ENCODE results near the gene ZSCAN5C.
"Not testable (repeated sequence)": the region's sequence is repeated elsewhere in the genome, so short reads cannot be mapped to it uniquely, and the experiment has no call there.

The ZSCAN5C gene, protein sequence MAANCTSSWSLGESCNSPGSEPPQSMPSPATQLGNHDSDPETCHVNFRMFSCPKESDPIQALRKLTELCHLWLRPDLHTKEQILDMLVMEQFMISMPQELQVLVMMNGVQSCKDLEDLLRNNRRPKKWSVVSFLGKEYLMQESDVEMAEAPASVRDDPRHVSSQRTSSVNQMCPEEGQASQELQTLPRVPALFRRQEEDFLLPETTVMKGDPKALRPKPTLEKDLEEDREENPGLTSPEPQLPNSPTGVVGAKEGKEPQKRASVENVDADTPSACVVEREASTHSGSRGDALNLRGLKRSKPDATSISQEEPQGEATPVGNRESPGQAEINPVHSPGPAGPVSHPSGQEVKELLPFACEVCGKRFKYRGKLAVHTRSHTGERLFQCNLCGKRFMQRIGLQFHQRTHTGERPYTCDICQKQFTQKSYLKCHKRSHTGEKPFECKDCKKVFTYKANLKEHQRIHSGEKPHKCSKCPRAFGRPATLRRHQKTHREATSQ

DNA sequence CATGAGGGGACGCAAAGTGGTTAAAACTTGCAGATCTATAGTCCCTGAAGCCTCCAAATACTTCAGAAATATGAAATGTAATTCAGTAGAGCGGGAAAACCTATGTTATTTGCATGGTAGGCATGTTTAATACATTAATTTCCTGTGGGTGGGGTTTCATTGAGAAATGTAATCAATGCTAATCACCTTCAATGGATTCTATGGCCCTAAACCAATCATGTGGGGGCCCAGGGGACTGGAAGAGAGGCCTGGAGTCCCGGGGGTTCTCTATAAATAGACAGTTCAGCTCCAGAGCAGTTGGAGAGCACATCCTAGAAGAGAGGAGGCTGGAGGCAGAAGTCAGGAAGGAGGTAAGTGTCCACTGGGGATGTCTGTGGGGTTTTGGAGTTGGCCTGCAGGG is at the start of gene ZSCAN5C:
TSS of gene ZSCAN5C (plus strand) at position 301 of the 400 bp plus-strand sequence. CDS start 3,641 bp downstream, outside the sequence.
- DNase-seq (ENCODE audit: low read depth) = no peak

DNA sequence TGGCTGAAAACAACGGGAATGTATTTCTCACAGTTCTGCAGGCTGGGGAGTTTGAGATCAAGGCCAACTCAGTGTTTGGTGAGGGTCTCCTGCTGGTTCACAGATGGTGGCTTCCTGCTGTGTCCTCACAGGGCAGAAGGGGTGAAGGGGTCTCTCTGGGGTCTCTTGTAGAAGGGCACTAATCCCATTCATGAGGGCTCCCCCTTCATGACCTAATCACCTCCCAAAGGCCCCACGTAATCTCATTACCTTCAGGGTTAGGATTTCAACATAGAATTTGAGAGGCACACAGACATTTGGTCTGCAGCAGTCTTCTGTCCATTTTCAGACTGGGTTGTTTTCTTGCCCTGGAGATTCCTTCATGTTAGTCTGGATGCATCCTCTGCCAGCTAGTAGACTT is 49.4 kb upstream of the ZSCAN5C start:
- no peak for DNase-seq (ENCODE audit: low read depth)

DNA sequence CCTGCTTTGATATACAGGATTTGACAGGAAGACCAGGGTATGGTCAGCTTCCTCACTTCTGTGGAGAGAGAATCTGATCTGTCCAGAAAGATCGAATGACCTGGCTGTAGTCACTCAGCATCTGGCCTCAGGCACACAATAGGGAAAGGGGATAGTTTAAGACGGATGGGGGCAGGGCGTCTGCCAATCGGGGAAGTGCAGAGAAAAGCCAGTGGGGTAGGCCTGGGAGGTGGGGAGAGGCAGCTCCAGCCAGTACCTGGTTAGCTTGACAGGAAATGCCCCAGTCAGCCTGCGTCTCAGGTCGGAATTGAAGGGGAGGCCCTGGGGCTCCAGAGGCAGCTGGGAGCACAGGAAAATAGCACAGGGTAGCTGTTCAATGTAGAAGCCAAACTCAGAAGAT is 48.6 kb upstream of the ZSCAN5C start:
- no peak for DNase-seq (ENCODE audit: low read depth)

DNA sequence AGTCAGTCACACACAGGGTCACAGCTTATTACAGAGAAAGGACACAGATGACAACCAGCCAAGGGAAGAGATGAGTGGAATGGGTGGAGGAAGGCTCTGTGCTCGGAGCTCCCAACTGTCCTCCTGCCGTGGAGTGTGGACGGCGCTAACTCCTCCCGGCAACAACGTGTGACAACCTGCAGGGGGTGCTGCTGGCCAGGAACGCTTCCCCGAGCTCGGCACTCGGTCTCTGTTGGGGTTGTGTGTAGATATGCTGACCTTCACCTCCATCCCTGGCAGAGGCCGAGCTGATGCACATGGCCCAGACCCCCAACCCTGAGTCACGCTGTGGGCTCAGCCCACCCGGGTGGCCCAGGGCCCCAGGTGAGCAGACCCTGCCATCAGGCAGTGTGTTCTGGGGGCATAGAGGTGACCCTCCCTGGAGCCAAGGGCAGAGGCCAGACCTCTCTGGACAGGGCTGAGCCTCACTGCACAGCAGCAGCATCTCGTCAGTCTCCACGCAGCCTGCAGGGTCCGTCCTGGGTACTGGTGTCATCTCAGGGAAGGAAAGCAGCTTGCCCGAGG is 46.9 kb upstream of the ZSCAN5C start:
- DNase-seq (ENCODE audit: low read depth) = no peak

GRCh38 chr19:56156768-56157167 is 45.3 kb upstream of the ZSCAN5C start:
- DNase-seq (ENCODE audit: low read depth) = no peak

GRCh38 chr19:56158170-56158757 is 43.8 kb upstream of the ZSCAN5C start:
- no peak for DNase-seq (ENCODE audit: low read depth)

DNA sequence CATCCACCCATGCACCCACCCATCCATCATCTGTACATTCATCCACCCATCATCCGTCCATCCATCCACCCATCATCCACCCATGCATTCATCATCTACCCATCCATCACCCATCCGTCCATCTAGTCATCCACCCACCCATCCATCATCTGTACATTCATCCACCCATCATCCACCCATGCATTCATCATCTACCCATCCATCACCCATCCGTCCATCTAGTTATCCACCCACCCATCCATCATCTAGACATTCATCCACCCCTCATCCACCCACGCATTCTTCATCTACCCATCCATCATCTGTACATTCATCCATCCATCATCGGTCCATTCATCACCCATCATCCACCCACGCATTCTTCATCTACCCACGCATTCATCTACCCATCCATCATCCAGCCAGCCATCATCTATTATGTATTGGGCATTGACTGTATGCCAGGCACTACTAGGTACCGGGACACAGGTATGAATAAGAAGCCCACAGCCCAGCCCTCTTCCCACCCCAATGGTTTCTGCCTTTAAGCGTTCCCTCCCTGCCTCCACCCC is 43.0 kb upstream of the ZSCAN5C start:
- no peak for DNase-seq (ENCODE audit: low read depth)

DNA sequence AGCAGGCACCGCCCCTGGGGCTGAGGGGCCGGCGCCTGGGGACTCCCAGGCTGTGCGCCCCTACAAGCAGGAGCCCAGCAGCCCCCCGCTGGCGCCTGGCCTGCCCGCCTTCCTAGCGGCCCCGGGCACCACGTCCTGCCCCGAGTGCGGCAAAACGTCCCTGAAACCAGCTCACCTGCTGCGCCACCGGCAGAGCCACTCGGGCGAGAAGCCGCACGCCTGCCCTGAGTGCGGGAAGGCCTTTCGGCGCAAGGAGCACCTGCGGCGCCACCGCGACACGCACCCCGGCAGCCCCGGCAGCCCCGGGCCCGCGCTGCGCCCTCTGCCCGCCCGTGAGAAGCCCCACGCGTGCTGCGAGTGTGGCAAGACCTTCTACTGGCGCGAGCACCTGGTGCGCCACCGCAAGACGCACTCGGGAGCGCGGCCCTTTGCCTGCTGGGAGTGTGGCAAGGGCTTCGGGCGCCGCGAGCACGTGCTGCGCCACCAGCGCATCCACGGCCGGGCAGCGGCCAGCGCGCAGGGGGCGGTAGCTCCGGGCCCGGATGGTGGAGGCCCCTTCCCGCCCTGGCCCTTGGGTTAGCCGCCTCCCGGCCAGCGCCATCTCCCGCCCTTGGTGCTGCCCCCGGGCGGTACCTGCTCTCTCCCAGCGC is 42.3 kb upstream of the ZSCAN5C start:
- DNase-seq (ENCODE audit: low read depth) = no peak

DNA sequence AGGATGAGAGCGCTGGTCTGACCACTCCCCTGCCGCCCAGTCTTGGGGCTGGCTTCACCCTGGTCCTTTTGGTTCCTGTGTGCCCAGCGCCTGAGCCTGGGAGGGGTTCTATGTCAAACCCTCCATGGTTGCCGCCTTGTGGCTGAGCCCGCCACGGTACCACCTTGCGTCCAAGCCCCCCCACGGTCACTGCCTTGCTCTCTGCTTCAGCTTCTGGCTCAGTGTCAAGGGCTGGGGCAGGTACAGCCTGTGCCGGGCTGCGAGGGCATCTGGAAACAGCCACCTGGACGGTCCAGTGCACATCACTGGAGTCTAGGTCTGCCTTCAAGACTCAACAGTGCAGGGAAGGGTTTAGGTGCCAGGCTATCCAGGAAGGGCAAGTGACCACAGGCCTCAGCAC is 40.5 kb upstream of the ZSCAN5C start:
- no peak for DNase-seq (ENCODE audit: low read depth)

DNA sequence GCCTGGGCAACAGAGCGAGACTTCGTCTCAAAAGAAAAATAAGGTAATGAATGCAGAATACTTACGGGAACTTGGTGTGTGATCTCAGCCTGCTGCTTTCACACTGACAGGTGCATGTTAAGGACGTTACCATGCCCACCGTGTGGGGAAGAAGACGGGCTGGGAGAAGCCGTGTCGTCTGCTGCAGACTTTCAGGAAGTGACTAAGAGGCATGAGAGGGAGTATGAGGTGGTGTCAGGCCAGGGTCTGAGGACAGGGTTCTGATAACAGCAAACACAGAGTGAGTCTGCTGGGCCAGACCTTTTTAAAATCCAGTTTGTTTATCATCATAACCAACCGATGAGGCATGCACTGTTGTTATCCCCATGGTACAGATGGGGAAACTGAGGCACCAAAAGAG is 39.8 kb upstream of the ZSCAN5C start:
- peak; percentile 54 for DNase-seq (ENCODE audit: low read depth)

DNA sequence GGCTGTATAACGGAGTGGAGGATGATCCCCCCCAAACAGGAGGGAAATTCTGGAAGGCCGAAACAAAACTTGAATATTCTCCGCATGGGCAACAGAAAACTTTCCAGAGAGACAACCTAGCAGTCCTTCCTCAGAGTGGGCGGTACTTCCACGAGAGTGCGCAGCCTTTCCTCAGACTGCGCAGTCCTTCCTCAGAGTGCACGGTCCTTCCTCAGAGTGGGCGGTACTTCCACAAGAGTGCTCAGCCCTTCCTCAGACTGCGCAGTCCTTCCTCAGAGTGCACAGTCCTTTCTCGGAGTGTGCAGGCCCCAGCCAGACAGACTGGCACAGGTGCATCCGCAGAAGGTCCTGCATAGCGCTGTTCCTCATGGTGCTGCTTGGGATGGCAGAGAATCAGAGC is 39.0 kb upstream of the ZSCAN5C start:
- no peak for DNase-seq (ENCODE audit: low read depth)

DNA sequence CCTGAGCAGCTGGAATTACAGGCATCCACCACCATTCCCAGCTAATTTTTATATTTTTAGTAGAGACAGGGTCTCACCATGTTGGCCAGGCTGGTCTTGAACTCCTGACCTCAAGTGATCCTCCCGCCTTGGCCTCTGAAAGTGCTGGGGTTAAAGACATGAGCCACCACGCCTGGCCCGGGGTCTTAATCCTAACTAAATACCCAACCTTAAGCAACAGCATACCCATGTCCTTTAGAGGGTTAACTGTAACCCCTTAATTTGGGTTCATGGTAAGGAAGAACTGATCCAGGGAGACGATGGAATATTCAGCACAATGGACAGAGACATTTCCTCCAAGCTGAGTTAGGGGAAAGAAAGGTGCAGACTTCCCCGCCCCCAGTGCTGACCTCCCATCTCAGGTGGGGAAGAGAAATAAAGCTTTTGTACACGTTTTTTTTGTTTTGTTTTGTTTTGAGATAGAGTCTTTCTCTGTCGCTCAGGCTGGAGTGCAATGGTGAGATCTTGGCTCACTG is 35.0 kb upstream of the ZSCAN5C start:
- peak; percentile 12 for DNase-seq (ENCODE audit: low read depth)

GRCh38 chr19:56170261-56170660 is 31.8 kb upstream of the ZSCAN5C start:
- peak; percentile 76 for DNase-seq (ENCODE audit: low read depth)

DNA sequence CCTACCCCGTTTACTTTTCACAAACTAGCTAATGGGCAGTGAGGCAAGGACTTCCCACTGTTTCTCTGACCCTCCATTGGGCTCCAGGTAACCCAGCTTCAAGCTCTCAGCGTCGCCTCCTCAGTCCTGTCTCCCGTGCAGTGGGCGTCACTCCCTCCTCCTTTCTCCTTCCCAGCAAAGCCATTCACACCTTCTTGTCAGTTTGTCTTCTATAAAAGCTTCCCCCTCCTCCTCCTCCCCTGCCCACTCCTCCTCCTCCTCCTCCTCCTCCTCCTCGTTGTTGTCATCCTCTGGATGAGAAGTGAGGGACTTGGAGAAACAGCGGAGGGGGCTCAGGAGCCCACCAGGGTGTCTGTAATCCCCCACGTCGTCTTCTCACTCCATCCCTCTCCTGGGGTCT is 28.0 kb upstream of the ZSCAN5C start:
- DNase-seq (ENCODE audit: low read depth) = no peak

GRCh38 chr19:56174550-56174949 is 27.5 kb upstream of the ZSCAN5C start:
- DNase-seq (ENCODE audit: low read depth) = no peak

DNA sequence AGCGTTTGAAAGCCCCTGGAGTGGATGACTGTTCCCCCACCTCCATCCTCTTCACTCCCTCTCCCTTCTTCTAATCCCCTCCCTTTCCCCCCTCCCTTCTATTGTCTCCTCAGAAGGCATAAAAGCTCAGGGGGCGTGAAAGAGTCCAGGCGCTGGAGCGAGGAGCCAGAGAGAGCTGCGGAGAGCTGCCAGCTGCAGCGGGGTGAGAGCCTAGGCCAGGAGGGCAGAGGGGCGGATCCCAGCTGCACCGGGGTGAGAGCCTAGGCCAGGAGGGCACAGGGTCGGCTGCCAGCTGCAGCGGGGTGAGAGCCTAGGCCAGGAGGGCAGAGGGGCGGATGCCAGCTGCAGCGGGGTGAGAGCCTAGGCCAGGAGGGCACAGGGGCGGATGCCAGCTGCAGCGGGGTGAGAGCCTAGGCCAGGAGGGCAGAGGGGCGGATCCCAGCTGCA is 26.2 kb upstream of the ZSCAN5C start, which contains the start of gene GALP:
TSS of gene GALP (plus strand) at position 148 of the 447 bp plus-strand sequence. CDS start 1,101 bp downstream, outside the sequence.
- DNase-seq (ENCODE audit: low read depth) = not testable (repeated sequence)

DNA sequence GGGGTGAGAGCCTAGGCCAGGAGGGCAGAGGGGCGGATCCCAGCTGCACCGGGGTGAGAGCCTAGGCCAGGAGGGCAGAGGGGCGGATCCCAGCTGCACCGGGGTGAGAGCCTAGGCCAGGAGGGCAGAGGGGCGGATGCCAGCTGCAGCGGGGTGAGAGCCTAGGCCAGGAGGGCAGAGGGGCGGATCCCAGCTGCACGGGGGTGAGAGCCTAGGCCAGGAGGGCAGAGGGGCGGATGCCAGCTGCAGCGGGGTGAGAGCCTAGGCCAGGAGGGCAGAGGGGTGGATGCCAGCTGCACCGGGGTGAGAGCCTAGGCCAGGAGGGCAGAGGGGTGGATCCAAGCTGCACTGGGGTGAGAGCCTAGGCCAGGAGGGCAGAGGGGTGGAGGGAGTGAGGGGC is 25.8 kb upstream of the ZSCAN5C start:
- DNase-seq (ENCODE audit: low read depth) = not testable (repeated sequence)

- no peak for DNase-seq (ENCODE audit: low read depth)
These were observed 25.2 kb upstream of the ZSCAN5C start for GRCh38 chr19:56176881-56177280.

GRCh38 chr19:56177564-56178243 is 24.4 kb upstream of the ZSCAN5C start:
- no peak for DNase-seq (ENCODE audit: low read depth)

DNA sequence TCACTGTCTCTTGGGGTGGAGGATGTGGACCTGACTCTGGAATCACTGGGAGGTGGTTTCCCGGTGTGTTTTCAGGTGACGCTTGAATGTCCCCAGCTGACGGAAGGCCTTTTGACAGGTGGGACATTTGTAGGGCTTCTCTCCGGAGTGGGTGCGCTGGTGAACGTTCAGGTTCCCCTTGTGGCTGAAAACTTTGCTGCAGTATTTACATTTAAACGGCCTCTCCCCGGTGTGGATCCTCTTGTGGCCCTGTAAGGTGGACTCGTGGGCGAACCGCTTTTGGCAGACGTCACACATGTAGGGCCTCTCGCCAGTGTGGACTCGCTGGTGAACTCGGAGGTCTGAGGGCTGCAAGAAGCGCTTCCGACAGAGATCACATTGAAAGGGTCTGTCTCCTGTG is 12.3 kb upstream of the ZSCAN5C start:
- DNase-seq (ENCODE audit: low read depth) = no peak

DNA sequence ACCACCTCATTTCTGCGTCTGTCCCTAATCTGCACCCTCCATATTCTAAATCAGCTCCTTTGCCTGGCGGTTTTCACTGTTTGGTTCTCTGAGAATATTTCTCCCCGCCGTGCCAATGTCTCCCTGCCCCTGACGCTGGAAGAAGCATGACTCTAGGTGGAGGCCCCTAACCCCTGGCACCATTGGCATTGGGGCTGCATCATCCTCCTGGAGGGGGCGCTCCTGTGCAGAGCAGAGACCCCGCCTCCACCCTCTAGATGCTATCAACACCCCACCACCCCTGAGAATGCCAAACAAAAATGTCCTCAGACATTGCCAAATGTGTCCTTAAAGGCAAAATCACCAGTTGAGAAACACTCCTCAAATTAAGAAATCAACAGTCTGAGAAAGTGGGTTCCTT is 11.0 kb upstream of the ZSCAN5C start:
- no peak for DNase-seq (ENCODE audit: low read depth)

All from ELR (cell line).